Gastrocnemius medialis (tissue), 4 donors: ENCODE results near the gene GPR84.

Experiments used
- CTCF ChIP-seq, 5 experiments: fragments of 450-650 bp in 3 of 5; fragments of 200-600 bp in 2 of 5; sonication (generic) in 2 of 5; IDR thresholded peaks in 4 of 5; conservative IDR thresholded peaks in 1 of 5; 1 replicate in 4 of 5; 2 replicates in 1 of 5; pipeline ENCODE4 v1.5.1; 2016 to 2019; ENCODE audit warnings: antibody characterized with exemption in 5 of 5, mild to moderate bottlenecking in 3 of 5, moderate library complexity in 3 of 5
- POLR2A ChIP-seq, 2 donors: fragments of 450-650 bp; IDR thresholded peaks; one replicate each; pipeline ENCODE4 v1.6.1; 2017; ENCODE audit warnings: antibody characterized with exemption in 2 of 2, mild to moderate bottlenecking in 2 of 2, moderate library complexity in 2 of 2

GRCh38 chr12:54407183-54407905, 43.1 kb upstream of the GPR84 start:
- TF ChIP-seq CTCF (IDR thresholded peaks at IDR 0.05 in 4 of 5, conservative IDR thresholded peaks at IDR 0.05 in 1 of 5) (no peak), POLR2A (IDR thresholded peaks at IDR 0.05) (no peak)
